Uterus (tissue), 4 donors: ENCODE measurements around the gene HINT2. TPM values are rescaled to one million over a fixed set of nuclear protein-coding genes. Genes with fewer than 3 reads are reported as not detected.
A peak's percentile ranks its signal among the peaks of the same experiment; 100 is the strongest.

Experiments
- DNase-seq, 2 donors: peaks; one replicate each; pipeline ENCODE4 v3.0.0-alpha.2; 2019 to 2020
- H3K27ac ChIP-seq, 2 donors: fragments of 200-600 bp; sonication (generic); 1 replicate in 1 of 2; 2 replicates in 1 of 2; pipeline ENCODE4 v1.5.1; 2016 to 2018
- H3K27me3 ChIP-seq, 2 donors: fragments of 200-600 bp; sonication (generic); one replicate each; pipeline ENCODE4 v1.5.1; 2018 to 2019; ENCODE audit warnings: control low read depth in 1 of 2
- H3K36me3 ChIP-seq, 2 donors: fragments of 200-600 bp; sonication (generic); one replicate each; pipeline ENCODE4 v1.5.1; 2019; ENCODE audit warnings: control low read depth in 1 of 2
- H3K4me1 ChIP-seq, 2 donors: fragments of 200-600 bp; sonication (generic); one replicate each; pipeline ENCODE4 v1.5.1; 2018 to 2019; ENCODE audit warnings: control low read depth in 1 of 2
- H3K4me3 ChIP-seq, 2 donors: fragments of 200-600 bp; sonication (generic); 1 replicate in 1 of 2; 2 replicates in 1 of 2; pipeline ENCODE4 v1.5.1; 2018 to 2019; ENCODE audit warnings: mild to moderate bottlenecking in 1 of 2
- H3K9me3 ChIP-seq, 2 donors: fragments of 200-600 bp; sonication (generic); one replicate each; pipeline ENCODE4 v1.5.1; 2019; ENCODE audit warnings: control low read depth in 1 of 2
- POLR2A ChIP-seq, 2 donors: fragments of 450-650 bp; IDR thresholded peaks; one replicate each; pipeline ENCODE4 v1.6.1; 2016; ENCODE audit warnings: antibody characterized with exemption in 2 of 2, mild to moderate bottlenecking in 1 of 2, moderate library complexity in 1 of 2
- intact Hi-C: fragments of 100-400 bp; cut with DNase I; formaldehyde crosslinking; loops from one replicate; pipeline ENCODE4 v1.15.1; 2023; ENCODE audit warnings: low total_unique reads
- total RNA-seq, 4 donors: library from RNA; depleted of rRNA in 3 of 4; stranded (reverse); fragments of >200 nt in 3 of 4; gene quantifications; one replicate each; pipeline versions ENCODE4 v1.1.0 to v1.2.4, GENCODE V29; 2014 to 2023
- TF ChIP-seq, protein P1 (sequence below), 4 experiments: fragments of 200-600 bp in 2 of 4; fragments of 450-650 bp in 2 of 4; sonication (generic) in 2 of 4; IDR thresholded peaks; one replicate each; pipeline ENCODE4 v1.5.1; 2016 to 2019; ENCODE audit warnings: antibody characterized with exemption in 4 of 4, mild to moderate bottlenecking in 2 of 4, moderate library complexity in 1 of 4
- donor health status: DM: yes; HTN: yes; CAD: no.

The HINT2 gene
- total RNA-seq, 4 donors from 2014 or later: 11.3 to 38.2 (median 31.5) TPM; not detected in 1

DNA sequence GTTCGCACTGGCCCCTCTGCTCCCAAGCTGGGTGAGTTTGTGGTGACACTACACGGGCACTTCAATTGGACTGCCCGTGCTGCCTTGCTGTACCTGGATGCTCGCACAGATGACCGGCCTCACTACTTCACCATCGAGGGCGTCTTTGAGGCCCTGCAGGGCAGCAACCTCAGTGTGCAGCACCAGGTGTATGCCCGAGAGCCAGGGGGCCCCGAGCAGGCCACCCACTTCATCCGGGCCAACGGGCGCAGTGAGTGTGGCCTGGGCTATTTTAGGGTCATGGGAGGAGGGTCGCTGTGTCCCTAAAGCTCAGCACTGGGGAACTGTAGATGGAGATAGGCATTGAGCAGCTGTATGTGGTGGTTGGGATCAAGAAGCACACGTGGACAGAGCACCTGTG, 22.0 kb downstream of the HINT2 start:
- Histone ChIP-seq H3K36me3 (no peaks in the 10 kb centered on the region), H3K27me3 (no peaks in the 10 kb centered on the region), H3K27ac (peak overlapping the region; percentile 63 to 91), H3K4me3 (no peak overlapping the region), H3K4me1 (peaks cover 12 to 22% of the 10 kb centered on the region in 2 donors), H3K9me3 (no peaks in the 10 kb centered on the region)
- no peak for DNase-seq
- intact Hi-C loops: loop anchor here (5.0 kb wide), 1 partner anchor 89 kb away; no protein-coding TSS in a partner anchor
- no peak for TF ChIP-seq POLR2A (IDR thresholded peaks at IDR 0.05)
- TF ChIP-seq, protein P1, sequence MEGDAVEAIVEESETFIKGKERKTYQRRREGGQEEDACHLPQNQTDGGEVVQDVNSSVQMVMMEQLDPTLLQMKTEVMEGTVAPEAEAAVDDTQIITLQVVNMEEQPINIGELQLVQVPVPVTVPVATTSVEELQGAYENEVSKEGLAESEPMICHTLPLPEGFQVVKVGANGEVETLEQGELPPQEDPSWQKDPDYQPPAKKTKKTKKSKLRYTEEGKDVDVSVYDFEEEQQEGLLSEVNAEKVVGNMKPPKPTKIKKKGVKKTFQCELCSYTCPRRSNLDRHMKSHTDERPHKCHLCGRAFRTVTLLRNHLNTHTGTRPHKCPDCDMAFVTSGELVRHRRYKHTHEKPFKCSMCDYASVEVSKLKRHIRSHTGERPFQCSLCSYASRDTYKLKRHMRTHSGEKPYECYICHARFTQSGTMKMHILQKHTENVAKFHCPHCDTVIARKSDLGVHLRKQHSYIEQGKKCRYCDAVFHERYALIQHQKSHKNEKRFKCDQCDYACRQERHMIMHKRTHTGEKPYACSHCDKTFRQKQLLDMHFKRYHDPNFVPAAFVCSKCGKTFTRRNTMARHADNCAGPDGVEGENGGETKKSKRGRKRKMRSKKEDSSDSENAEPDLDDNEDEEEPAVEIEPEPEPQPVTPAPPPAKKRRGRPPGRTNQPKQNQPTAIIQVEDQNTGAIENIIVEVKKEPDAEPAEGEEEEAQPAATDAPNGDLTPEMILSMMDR (IDR thresholded peaks at IDR 0.05): no peak

DNA sequence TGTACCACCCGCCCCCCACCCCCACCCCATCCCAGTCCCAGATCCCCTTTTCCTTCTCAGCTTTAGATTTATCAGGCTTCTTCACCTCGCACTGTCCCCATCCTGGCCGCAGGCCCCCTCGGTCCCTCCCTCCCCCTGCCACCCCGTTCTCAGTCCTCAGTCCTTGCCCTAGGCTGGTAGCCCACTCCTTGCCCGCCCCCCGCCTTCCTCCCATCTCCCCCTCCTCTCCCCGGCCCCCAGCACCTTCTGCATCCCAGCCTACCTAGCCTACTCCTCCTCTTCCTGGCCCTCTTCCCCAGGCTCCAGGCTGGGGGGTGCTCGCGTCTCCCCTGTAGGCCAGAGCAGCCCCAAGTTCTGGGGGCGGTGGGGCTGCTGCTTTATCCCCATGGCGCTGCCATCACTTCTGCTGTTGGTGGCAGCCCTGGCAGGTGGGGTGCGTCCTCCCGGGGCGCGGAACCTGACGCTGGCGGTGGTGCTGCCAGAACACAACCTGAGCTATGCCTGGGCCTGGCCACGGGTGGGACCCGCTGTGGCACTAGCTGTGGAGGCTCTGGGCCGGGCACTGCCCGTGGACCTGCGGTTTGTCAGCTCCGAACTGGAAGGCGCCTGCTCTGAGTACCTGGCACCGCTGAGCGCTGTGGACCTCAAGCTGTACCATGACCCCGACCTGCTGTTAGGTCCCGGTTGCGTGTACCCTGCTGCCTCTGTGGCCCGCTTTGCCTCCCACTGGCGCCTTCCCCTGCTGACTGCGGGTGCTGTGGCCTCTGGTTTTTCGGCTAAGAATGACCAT, 22.6 kb downstream of the HINT2 start:
- no peaks in the 10 kb centered on the region for H3K27me3 ChIP-seq
- H3K4me3 ChIP-seq: peak overlapping the region; percentile 47 to 63
- no peaks in the 10 kb centered on the region for H3K36me3 ChIP-seq
- DNase-seq: peak in 1 of 2 donors; percentile 30
- H3K4me1 ChIP-seq: peaks cover 12 to 22% of the 10 kb centered on the region in 2 donors
- H3K27ac ChIP-seq: peak overlapping the region; percentile 81 to 91
- no peak for TF ChIP-seq POLR2A (IDR thresholded peaks at IDR 0.05)
- TF ChIP-seq, protein P1 (IDR thresholded peaks at IDR 0.05): no peak
- intact Hi-C loops: loop anchor here (5.0 kb wide), 1 partner anchor 90 kb away; no protein-coding TSS in a partner anchor
- no peaks in the 10 kb centered on the region for H3K9me3 ChIP-seq

DNA sequence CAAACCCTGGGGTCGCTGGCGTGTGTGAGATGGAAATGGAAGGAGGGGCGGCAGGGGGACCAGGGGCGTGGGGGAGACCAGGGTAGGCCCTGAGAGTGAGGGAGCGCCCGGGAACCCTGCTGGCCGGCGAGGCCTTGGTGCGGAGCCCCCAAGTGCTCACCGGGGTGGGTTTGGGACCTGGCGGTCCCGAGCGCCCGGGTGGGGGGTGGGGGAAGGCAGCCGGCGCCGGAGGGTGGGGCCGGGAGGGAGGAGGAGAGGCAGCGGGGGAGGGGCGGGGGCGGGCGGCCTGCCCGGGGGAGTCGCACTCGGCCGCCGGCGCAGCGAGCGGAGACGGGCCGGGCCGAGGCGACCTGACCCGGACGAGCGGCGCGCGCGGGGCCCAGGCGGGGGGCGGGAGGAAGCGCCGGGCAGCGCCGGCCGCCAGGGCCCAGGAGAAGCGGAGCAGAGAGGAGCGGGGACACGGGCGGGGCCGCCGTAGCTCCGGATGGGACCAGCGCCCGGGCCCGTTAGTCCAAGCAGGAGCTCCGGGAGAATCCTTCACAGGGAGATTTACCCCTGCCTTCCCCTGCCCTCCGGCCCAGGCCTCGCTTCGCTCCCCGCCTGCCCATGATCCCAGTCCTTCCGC, 23.4 kb downstream of the HINT2 start, which contains the start of gene NPR2:
NPR2 (plus strand) TSS at position 295 of the 625 bp plus-strand sequence. CDS start 818 bp downstream, outside the sequence.
- peak in 1 of 2 donors; percentile 46 for TF ChIP-seq POLR2A (IDR thresholded peaks at IDR 0.05)
- TF ChIP-seq, protein P1 (IDR thresholded peaks at IDR 0.05): peak in 1 of 4 experiments; percentile 29
- Histone ChIP-seq H3K27ac (peak within 1 kb of the TSS; percentile 81 to 91), H3K4me3 (peak within 1 kb of the TSS; percentile 47 to 63), H3K36me3 (no peaks in the 10 kb centered on the region), H3K27me3 (no peaks in the 10 kb centered on the region), H3K4me1 (peaks cover 12 to 22% of the 10 kb centered on the region in 2 donors), H3K9me3 (no peaks in the 10 kb centered on the region)
- intact Hi-C loops: loop anchor here (5.0 kb wide), 1 partner anchor 91 kb away; no protein-coding TSS in a partner anchor
- DNase-seq: peak; percentile 49 to 67

DNA sequence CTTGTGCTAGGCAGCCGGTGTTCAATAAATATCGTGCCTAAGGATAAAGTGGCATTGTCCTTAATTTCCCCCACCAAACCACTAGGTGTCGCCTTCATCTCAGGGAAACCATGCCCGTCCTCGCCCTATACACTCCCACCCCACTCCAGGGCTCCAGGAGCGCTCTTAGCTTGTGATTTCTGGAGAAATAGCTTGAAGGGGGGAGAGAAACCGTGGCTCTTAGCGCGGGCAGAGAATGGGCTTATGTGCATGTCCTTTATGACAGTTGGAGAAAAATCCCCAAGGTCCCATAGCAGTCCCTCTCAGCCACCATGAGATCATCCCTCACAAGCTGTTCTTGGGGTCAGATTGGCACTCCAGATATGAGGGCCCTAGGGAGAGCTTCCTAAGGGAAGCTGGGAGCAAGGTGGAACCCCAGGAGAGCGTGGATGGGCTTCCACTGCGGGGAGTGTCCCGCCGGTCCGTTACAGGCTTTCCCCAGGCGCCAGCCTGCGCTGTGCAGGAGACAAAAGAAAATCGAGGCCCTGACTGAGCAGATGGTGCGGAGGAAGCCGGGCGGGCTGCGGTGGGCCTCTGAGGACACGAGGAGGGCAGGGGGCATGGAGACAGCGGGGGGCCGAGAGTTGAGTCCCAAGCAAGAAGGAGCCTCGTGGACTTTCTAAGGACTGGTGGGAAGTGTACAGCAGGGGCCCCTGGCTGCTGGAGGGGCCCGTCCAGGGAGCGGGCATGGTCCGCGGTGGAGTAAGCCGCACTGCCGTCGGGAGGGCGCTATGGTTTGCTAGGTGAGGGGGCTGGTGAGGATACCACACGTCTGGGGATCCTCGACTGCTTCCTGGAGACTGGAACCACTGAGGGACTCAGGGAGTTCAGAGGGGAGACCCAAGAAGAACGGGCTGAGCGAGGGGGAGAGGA, 24.2 kb downstream of the HINT2 start:
- intact Hi-C loops: loop anchor here (5.0 kb wide), 1 partner anchor 92 kb away; no protein-coding TSS in a partner anchor
- DNase-seq: peak; percentile 77 to 86

More for the DNA sequence above, 24.2 kb downstream of the HINT2 start:
- Histone ChIP-seq H3K27ac (peak overlapping the region; percentile 81 to 91), H3K27me3 (no peaks in the 10 kb centered on the region), H3K4me3 (peak overlapping the region; percentile 47 to 63), H3K9me3 (no peaks in the 10 kb centered on the region), H3K36me3 (no peaks in the 10 kb centered on the region), H3K4me1 (peaks cover 12 to 22% of the 10 kb centered on the region in 2 donors)
- no peak for TF ChIP-seq POLR2A (IDR thresholded peaks at IDR 0.05)
- TF ChIP-seq, protein P1 (IDR thresholded peaks at IDR 0.05): peak; percentile 85 to 93 (median 88)
